ENCODE results near the gene TBL2.
"Not testable (repeated sequence)": the region's sequence is repeated elsewhere in the genome, so short reads cannot be mapped to it uniquely, and the experiment has no call there.

Gene TBL2

DNA sequence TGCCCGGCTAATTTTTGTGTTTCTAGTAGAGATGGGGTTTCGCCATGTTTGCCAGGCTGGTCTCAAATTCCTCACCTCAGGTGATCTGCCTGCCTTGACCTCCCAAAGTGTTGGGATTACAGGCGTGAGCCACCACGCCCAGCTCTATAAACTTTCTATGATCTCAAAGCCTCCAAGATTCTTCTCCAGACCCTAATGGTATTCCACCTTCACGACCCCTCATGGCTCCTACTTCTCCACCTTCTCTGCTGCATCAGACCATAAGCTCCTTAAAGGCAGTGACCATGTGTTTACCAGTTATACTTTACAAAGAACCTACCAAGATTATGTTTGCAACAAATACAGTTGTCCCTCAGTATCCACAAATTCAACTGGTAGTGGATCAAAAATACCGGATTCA is 46.2 kb downstream of the TBL2 start:
- no peak for DNase-seq

DNA sequence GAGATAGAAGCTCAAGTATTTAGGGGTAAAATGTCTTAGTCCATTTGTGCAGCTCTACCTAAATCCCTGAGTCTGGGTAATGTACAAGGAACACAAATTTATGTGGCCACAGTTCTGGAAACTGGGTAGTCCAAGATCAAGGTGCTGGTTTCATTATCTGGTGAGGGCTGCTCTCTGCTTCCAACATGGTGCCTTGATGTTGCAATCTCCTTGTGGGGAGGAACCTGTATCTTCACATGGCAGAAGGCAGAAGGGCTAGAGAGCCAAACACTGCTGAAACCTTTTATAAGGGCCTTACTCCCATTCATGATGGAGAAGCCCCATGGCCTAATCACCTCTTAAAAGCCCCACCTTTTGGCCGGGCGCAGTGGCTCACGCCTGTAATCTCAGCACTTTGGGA is 47.6 kb downstream of the TBL2 start:
- DNase-seq, result no peak

DNA sequence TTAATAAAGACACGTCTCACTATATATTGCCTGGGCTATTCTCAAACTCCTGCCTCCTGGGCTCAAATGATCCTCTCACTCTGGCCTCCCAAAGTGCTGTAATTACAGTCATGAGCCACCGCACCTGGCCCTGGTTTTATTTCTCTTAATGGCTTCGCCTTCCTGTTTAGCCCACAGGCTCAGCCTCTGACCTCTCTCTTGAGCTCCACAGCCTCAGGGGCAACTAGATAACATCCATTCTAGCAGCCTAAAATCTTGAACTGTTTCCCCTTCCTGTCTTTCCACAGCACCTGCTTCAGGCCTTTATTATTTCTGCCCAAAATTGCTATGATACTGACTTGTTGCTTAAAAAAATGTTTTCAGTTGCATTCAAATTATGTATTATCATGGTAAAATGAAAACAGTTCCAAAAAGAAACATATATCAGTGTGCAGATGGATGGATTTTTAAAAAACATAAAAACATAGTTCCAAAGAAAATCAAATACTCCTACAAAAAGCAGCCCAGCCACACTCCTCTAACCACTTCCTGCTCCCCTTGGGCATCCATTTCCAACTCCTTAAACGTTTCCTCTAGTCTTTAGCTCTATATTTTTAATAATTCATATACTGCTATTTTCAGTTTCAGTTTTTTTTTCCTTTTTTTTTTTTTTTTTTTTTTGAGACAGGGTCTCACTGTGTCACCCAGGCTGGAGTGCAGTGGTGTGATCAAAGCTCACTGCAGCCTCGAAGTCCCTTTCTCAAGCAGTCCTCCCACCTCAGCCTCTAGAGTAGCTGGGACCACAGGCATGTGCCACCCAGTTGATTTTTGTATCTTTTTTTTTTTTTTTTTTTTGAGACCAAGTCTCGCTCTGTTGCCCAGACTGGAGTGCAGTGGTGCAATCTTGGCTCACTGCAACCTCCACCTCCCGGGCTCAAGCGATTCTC is 51.2 kb downstream of the TBL2 start:
- no peak for DNase-seq

DNA sequence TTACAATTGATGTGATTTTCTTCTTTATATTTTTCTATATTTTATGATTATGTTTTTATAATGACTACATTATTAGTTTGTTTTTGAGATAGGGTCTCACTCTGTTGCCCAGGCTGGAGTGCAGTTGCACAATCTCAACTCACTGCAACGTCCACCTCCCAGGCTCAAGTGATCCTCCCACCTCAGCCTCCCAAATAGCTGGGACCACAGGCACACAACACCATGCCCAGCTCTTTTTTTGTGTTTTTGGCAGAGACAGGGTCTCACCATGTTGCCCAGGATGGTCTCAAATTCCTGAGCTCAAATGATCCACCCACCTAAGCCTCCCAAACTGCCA is 52.3 kb downstream of the TBL2 start:
- not testable (repeated sequence) for DNase-seq

DNA sequence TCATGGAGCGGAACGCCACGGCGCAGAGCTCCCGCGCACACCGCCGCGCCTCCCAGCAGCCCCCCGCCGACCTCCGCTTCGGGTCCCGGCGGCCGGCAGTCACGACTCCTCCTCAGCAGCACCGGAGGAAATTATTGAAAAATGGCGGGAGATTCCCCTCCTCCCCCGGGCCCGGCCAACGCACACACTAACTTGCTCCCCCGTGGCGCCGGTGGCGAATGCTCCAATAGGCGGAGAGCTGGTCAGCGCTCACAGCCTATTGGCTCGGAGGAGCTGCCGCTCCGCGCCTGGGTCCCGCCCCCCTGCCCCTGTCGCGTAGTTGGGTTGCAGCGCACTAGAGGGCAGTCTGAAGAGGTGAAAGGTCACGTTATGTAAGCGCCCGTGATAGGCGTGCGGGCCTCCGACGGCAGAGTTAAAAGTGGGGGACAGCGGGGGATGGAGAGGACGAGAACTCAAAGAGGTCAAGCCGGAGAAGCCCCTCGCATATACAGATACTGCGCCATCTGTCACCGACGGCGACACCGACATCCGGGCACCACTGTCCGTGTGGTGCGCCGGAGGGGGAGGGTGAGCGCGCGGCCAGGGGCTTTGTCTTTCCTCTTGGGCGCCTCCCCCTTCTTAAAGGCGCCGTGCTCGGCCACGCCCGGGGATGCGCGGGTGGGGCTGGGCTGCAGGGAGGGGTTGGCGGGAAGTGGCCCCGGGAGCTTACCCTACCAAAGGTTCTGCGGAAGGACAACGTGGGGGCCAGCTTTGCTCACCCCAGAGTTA is 56.1 kb downstream of the TBL2 start, which contains the start of gene BAZ1B:
BAZ1B (minus strand) TSS at position 189 of the 768 bp plus-strand sequence. CDS start 360 bp downstream, outside the sequence.
- peak; percentile 98 to 99 for DNase-seq

DNA sequence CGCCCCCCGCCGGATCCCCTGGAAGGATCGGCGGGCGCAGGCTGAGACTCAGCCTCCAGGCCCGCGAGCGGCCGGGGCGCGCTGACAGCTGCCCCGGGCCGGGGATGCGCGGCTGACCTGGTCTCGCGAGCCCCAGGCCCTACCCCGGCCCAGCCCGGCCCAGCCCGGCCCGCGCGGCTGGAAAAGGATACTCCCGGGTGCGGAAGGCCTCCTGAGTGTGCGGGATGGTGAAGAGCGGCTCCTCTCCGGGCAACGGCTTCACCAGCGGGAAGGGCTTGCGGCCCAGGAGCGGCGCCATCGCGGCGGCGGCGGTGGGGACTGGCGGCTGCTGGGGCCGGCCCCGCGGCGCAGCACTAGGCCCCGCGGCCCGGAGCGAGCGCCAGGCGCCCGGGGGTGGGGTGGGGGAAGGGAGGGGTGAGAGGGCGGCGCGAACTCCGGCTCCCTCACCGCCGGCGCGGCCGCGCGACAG is 56.7 kb downstream of the TBL2 start:
- DNase-seq, result peak in 1 of 2 experiments; percentile 69

DNA sequence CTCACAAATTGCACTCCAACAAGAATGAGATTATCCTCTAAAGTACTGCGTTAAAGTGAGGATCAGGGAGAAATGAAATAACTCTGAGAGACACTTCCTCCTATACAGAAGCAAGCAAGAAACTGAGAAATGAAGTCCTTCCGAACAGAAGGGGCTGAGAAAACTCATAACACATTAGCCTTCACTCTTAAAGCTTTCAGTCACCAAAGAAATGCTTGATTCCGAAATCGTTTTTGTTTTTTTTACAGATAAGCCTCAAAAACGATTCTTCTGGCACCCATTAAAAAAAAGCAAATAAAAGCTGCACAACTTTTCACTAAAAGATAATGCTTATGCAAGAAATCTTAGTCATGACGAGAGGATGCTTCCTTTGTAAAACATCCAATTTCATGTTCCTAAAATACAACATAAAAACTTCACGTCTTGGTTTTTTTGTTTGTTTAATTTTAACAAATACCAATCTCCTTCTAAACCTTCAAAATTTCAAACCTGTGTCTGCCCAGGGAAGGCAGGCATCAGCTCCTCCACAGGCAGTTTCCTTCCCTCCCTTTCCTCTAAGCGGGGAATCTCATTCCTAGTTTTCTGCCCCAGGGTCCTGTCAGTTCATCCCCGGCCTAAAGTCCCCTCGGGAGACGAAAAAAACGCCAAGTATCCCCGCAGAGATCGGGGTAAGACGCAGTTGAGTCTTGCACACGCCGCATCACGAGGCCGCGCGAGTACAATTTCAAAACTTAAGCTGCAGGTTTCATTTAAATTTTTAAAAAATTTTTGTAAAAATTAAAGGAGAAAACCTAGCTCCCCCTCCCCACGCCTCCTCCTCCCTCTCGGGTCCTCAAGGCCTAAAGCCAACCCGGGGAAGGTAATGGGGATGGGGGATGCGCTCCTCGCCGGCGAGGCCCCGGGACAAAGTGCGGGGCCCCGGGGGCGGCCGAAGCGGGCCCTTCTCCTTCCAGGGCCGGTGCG is 57.4 kb downstream of the TBL2 start:
- no peak for DNase-seq

DNA sequence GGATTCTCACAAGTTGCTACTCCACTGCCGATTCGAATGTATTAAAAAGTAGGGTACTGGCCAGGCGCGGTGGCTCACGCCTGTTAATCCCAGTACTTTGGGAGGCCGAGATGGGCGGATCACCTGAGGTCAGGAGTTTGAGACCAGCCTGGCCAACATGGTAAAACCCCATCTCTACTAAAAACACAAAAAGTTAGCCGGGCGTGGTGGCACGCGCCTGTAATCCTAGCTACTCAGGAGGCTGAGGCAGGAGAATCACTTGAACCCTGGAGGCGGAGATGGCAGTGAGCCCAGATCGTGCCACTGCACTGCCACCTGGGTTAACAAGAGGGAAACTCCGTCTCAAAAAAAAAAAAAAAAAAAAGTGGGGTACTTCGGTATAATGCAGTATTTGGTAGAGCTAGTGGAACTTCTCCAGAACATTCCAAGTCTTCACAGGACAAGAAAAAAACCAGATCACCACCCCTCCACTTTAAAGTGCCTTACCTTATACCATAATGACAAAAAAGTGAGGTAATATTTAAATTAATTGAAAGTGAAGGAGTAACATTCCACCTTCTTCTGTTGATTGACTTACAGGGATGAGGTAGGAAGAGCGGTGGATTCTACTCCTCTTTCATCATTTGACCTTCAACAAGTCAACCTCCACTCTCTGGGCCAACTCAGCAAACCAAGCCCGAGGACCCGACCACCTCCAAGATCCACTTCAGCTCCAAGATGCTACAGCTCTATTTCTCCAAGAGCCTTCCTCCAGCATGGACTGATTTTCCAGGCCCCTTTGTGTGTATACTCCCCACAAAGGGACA is 58.3 kb downstream of the TBL2 start:
- DNase-seq, result no peak

DNA sequence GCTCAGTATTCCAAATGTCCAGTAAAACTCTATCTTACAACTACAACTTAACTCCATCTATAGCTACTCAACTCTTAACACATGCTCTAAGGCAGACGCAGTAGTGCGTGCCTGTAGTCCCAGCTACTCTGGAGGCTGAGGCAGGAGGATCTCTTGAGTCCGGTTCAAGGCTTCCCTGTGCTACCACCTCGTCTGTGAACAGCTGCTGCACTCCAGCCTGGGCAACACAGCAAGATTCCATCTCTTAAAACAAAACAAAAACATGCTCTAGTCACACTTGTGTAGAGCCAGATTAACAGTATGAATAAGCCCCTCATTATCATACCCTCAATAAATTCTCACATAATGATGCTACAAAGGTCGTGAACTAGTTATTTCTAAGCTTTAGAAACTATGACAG is 59.9 kb downstream of the TBL2 start:
- DNase-seq, result no peak

Data from NCI-H1930 (cell line).